AML-193 (cell line): ENCODE results near the gene TNFAIP8.

Experiments
- DNase-seq, 2 experiments: peaks; one replicate each; lab custom pipeline; 2025; lab: John Stamatoyannopoulos, UW

TNFAIP8 gene

DNA sequence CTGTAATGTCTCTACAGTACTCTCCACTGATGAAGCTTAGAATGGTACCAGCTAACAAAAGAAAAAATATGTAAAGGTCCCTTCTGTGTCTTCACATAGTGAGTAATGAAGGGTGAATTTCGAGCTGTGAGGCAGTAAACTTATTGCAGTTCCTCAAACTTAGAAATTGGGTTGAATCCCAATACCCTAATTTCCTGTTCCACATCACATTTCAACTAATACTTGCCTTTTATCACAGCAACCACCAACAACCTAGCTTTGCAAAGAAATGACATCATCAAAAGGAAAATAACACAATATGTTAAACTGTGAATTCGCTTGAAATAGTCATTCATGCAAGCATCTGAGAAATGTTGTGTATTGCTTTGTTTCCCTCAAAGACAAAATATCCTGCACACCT, 9.4 kb upstream of the TNFAIP8 start:
- no peak for DNase-seq

DNA sequence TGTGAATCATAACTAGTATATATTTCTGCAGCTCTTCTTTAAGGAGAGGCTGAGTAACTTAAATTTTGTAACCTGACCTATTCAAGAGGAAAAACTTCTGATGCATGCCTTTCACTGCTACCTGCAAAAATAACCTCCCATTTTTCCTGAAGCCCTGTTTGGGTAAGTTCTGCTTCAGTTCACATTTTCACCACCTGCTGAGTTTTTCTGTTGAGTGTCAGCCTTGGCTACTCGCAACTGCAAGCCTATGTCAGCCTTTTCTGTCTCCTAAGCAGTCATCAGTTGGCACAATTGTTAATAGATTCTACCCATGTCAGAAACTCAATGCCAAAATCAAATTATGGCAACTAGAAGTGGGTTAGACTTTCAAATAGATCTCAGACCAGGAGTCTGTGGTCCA, 8.2 kb upstream of the TNFAIP8 start:
- no peak for DNase-seq

DNA sequence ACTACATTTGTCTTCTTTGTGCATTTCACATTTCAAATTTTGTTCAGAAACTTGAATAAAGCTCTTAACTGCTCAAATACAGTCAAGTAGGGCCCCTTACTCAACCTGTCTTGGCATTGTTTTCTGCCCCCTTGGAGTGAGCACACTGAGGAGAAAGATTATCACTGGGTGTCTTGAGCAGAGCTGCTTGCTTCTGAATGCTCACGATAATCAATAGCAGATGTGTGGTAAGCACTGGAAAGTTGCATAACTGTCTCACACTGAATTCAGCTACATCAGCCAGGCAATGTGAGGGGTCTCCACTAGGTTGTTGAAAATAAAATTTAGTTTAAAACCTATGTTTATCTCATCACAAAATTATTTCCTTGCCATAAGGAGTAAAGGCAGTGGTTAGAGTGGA, 7.8 kb upstream of the TNFAIP8 start:
- DNase-seq, result no peak

DNA sequence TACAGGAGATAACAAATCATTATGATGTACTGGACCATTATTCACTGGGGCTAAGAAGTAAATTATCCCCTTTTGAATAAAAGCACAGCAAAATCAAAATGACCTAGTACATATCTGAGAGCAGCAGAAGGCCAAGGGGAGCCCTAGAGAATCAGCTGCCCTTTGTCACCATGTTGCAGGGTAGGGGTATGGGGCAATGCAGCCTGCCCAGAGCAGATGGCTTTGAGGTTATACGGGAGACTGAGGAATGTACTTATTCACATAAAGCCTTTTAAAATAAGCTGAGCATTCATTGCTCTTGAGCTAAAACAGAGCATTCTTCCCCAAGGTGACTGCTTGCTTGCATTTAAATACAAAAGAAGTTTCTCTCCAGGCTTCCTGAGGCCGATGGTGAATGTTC, 2.6 kb upstream of the TNFAIP8 start:
- no peak for DNase-seq

DNA sequence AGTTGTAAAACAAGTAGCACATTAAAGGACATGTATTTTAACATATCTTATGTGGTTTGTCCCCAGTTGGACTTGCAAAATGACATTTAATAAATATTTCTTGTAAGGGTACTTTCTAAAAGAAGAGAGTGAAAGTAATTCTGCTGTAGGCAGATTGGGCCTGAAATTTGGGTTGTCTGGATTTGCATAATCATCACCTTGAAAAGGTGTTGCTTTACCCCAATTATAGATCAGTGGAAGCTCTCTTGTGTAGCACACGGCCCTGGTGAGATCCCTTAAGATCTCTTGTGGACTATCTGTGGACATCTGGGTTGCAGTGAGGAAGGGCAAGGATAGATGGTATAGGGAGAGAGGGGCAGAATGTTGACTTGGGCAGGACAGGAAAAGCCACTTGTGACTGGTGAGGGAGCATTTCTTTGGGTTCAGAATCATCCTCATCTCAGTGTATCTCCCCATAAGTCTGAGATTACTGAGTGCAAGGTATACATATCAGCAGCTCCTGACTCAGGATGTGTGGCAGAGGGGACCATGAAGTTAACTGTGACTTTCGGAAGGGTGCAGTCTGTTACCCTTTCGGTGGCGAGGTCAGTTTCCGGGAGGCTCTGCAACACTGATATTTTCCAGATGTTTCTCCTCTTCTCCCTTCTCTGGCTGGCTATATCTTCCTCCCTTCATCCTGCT, 2.0 kb upstream of the TNFAIP8 start:
- DNase-seq, result no peak

DNA sequence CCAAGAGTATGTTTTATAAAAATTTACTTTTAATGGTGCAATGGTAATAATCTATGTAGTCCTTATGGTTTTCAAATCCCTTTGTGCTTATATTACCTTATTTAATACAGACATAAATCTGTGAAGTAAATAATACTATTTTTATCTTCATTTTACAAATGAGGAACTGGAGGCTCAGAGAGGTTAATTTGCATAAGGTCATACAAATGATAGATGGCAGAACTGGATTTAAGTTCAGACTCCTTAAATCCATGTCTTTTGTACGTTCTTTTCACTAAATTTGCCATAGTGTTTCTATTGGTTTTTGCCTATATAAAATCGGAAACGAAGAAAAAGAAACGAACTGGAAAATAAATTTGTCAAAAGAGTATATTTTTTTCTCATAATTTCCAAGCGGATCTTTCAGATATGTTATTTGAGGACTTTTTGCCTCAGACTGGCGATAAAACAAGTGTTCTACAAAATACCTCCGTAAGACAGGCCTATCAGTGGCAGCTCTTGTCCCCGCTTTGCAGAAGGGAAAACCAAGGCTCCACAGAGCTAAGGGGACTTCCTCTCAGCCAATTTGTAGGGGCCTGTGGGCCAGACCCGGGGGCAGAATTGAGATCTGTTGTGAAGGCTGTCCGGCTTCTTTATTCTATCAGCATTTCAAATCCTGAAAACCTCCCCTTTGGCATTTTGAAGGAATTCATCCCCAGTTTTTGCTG, 1.1 kb upstream of the TNFAIP8 start:
- no peak for DNase-seq

DNA sequence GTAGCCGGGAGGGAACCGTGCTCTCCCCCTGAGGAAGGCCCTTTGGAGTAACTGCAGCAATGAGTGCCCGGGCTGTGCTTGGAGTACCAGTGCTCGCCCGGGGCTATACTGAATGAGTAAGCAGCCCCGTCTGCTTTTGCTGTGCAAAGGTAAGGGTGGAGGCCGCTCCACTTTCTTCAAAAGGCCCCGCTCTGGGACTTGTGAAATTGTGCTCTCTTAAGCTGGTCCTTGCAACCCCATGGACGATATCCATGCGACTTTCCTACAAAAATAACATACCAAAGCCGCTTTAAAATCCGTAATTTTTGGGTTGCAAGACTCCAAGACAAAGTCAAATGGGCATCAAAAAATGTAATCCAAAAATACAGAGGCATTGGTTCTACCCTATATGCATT, 578 bp upstream of the TNFAIP8 start:
- DNase-seq, result no peak

DNA sequence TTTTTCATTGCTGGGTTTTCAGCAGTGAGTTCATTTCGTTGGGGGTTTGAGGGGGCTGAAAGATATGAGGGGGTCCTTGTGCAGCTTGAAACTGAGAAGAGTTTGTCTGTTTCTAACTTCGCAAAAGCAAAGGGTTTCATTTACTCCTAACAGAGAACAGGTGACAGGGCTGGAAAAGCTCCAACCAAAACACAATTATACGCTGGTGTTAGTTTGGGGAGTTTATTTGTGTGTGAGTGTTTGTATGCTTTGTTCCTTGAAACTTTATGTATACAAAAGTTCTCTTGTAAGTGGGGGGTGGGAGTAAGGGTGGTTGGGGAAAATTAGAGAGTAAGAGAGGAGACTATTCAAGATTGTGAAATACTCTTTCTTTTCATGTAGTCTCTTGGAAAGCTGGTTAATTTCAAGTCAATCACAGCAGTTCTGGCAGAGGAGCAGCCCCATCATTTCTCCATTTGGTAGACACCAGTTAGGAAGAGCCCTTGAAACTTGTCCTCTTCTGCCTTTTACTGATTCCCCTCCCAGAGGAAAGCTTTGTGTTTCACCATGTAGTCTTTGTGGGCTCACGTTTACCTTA, 881 bp downstream of the TNFAIP8 start:
- DNase-seq, result no peak

DNA sequence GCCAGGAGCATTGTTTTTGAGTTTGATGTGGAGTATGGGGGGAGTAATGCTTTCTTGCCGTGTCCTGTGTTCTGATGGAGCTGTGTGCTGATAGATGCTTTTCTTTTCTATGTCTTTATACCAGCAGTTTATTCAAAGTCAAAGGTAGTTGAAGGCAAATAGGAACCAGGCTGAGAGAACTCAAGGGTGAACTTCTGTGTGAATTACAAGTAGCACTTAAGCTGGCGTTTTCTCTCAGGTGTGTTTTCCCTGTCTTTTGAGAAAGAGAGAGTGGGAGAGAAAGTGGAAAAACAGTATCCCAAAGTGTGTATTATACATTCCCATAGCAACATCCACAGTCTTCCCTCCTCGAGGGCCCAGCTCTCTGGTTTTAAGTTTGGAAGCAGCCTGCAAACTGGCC, 1.5 kb downstream of the TNFAIP8 start:
- DNase-seq, result no peak

DNA sequence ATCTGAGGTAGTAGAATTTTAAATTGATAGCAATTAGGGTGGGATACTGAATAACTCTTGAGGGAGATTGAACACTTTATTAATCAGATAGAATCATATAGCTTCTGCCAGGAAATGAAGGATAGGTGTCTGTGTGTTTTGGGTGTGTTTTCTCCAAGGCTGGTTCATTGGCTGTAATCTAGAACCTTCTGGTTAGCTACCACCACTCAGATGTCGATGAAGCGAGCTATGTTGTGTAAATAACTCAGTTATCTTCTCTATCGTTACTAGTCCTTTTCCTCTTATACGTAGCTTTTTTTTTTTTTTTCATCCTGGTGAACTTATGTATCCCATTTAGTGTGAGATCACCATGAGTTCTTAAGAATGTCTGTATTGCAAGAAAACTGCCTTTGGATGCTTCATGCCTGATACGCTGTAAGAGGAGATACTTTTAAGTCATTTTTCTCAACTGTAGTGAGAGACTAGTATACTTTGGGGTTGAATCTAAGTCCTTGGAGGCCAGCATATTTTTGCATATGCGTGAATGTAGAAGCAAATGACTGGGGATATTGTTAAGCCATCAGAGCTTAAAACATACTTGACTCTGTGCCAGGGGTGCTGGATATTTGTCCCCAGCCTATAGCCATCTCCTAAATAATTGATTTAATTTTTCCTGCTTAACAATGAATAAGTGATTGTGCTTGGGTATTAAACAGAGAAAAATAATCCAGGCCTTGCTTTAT, 2.1 kb downstream of the TNFAIP8 start:
- no peak for DNase-seq

DNA sequence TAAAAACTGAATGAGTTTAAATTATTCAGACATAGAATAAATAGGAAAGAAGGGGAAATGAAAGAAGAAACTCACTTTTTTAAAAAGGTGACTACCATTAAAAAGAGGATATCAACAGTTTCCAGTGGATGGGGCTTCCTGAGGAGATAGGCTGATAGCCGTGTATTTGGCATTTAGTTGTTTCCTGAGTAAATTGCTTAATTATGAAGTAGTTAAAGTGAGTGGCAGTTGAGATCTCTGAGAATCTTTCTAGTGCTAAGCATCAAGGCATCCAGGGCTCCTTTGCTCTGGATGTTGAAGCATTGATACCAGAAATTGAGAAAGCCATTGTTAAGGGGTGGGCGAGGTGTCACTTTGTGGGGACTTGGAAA, 2.7 kb downstream of the TNFAIP8 start:
- DNase-seq, result no peak

DNA sequence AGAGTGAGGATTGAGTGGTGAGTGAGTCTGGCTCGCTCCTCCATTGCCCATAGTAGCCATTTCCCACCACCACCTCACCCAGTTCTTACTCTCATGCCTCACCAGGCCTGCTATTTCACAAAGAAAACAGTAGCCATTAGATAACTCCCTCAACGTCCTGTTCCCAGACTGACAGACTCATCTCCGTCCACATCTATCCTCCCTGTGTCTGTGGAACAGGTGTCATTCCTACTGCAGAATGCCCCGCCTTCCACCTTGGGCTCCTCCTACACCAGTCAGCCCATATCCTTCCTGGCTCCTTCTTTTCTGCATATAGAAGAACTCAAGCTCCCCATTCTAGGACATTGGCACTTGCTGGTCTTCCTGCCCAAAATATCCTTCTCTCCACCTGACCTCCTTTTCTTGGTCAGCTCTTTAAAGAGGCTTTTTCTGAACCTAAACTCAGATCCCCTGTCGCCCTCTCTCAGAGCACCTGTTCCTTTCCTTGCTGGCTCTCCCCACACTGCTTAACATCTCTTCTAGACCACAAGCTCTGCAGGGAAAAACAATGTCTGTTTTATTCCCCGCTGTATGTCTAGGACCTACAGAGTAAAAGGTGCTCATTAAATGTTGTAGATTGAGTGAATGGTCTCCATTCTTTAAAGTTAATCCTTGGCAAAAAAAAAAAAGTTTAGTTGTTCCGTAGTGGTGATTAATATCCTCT, 3.2 kb downstream of the TNFAIP8 start:
- no peak for DNase-seq

DNA sequence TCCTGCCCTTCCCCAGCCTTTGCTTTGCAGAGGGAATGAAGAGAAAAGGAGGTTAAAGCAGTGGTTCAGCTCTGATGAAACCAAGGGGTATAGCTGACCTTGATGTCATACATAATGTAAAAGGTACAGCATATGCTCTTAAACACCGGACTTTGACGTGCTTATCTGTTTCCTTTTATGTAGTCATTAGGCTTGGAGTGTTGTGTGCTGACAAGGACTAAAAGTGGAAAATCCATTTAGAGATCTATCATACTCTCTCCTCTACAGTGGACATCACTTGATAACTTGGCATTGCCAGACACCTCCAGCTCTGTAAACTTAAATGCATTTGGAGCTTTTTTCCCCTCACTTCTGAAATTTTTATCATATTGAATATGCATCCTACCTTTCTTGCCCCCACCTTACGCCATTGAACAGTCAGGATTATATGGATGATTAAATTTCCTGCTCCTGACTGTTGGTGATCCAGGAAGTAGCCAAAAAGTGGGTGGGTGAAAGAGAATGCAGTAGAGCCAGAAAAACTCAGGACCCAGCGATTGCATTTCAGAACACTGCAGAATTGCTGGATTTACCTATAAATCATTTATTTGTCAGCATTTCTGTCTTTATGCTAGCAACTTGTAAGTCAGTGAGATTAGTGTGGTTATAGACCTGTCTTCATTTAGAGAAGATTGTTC, 4.1 kb downstream of the TNFAIP8 start:
- no peak for DNase-seq

DNA sequence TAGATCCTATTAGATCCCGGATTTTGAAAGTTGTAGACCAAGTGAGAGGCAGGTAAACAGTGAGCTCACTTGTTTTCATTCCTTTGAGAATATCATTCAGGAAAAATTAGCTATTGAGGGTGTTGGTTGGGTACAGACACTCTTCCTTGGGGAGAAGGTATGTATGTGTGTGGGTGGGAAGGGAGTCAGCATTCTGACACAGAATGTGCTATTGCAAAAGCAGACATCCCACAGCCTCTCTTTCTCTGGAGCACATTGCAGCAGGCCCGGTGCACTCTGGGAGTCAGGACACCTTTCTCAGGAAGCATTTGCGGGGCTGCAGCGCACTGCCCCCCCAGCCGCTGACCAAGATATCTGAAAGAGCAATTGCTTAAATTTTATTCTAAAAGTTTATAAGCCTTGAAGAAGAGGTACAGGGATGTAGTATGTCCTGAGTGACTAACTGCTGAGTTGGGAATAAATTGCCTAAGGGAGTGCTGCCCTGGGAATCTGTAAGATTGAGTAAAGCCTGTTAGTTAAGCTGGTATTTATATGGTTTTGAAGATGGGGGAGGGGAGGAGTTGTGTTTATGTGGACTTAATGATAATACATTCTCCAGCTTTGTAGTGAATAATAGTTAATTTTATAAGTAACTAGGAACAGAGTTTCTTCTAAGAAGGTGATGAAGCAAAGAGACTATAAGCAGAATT, 5.2 kb downstream of the TNFAIP8 start:
- DNase-seq, result no peak

DNA sequence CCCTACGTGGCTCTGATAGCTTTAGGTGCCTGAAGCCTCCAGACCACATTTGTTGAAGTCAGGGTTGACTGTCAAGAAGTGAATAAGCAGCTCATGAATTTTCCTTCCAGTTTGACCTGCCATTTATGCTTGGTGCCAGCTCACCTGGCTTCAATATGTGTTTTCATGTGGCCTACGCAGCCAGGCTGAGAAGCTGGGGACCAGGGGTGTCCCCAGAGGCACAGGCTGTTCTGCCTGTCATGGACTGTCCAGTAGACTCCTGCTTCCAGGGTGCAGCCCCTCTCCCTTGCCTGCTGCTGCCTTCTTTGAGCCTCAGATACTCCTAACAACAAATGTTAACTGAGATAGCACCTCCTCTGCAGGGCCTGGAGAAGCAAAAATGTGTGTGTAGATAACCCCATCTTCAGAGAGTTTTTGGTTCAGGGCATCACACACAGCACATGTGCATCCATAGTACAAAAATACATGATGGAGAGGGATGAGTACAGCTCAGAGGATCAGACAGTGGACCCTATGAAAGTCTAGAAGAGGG, 5.8 kb downstream of the TNFAIP8 start:
- no peak for DNase-seq

DNA sequence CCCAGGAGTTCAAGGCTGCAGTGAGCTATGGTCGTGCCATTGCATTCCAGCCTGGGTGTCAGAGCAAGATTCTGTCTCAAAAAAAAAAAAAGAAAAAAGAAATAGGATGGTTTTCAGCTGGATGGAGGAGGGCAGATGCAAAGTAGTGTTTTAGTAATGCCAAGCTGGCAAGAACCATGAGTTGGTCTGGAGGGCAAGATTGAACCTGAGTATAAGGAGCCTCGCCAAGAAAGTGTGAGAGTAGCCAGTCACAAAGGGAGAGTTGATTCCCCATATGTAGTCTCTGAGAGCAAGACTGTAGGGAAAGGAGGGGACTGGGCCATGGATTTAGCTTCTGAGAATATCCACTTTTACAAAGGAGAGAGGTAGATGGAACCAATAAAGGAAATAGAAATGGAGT, 6.9 kb downstream of the TNFAIP8 start:
- no peak for DNase-seq

DNA sequence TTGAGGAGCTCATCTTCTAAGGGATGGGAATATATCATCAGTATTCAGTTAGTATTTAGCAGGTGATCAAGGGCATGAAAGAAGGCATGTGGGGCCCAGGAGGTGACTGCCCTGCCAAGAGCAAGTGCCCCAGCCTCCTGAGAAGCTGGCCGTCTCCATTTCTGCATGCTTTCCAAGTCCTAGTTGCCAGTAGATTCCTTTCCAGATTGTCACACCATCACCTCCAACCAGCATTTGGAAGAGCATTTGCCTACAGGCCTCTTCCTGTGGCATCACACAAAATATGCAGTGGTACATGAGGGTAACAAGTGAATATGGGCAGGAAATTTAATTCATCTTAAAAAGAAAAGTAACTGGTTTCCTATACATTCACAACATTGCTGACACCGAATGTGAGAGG, 7.5 kb downstream of the TNFAIP8 start:
- no peak for DNase-seq

DNA sequence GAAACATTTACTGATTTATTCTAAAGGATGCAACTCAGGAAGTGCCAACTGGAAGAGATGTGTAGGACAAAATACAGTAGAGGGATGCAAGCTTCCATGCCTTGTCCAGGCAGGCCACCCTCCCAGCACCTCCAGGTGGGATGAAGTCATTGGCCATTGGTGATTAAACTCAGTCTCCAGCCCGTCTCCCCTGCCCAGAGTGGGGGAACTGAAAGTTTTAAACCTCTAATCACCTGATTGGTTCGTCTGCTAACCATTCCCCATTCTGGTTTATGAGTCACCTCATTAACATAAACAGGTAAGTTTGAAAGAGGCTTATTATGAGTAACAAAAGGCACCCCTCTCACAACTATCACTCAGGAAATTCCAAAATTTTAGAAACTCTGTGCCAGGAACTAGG, 8.1 kb downstream of the TNFAIP8 start:
- DNase-seq, result no peak

DNA sequence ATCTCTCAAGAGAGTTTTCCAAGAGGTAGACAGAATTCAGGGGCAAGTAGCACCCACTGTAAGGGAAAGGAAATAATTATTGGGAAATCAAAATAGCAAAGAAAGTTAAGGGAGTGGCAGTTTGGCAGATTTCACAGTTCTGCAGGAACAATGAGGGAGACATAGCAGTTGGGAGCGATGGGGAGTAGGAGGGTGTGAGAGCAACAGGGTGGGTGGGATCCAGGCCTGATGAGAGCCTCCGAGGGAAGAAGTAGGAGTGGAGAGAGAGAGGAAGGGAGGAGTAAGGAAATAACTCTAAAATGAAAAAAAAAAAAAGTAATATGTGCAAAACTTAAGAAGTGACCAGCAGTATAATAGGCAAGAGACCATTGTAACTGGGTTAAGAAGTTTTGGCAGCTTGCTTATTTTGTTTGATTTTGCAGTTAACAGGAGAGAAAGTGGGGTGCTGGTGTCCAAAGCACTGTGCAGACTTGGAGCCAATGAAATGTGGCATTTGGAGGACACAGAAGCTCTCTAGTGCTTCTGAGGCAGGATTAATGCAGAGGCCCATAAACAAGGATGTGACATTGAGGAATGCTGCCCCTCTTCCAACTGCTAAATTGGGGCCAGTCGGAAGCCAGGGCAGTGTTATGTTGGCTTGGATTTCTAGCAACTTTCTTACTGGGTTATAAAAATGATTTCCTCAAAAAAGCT, 10.2 kb downstream of the TNFAIP8 start:
- no peak for DNase-seq

DNA sequence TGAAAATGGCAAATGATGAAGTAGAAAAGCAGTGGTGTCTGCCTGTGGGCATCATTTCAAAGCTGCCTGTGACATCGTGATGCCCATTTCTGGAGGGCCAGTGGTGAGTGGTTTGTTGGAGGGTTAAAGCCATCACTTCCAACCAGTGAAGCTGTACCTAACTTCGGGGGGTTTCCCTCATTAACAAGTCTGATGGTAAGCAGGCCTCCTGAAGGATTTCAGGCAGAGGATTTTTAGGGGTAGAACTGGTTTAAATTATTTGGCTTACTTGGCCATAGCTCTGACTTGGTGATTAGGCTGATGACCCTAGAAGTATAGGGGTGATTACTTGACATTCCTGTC, 10.7 kb downstream of the TNFAIP8 start:
- no peak for DNase-seq
